Activated CD4-positive, alpha-beta T cell treated with anti-CD3 and anti-CD28 coated beads for 48 hours (primary cell): ENCODE measurements around the gene ZNF493.

Experiments
- DNase-seq: peaks from one replicate; pipeline ENCODE4 v3.0.0-alpha.2; 2020

Gene ZNF493

DNA sequence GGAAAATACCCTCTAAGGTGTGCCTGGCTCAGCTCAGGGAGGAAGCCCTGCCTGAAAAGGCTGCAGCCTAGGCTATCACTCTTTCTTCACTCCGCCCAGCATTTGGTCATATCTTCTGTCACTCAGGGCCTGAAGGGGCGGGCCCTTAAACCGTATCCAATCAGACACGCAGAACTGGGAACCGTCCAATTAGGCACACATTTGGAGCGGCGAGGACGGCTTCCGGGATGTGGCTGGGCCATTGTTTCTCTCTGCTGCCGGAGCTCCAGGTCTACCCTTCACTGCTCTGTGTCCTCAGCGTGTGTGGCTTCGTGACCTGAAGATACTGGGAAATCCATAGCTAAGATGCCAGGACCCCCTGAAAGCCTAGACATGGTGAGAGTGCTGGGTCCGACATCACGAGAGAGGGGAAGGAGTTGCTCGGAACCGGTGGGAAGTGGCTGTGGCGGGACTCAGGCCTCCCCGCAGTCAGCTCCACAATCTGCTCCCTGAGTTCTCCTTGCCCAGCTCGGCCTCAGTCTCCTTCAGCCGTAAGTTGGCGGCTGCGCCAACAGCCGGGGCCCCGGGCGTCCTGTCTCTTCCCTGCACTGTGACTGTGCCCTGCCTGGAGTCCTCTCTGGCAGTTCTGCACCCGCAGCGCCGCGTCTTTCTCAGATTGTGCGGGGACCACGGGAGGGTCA lies at the start of gene ZNF493:
Gene ZNF493, plus strand, starts transcription at position 241 of the 680 bp plus-strand sequence. Its CDS starts 105 bp downstream, at position 346.
- peak; percentile 93 for DNase-seq

DNA sequence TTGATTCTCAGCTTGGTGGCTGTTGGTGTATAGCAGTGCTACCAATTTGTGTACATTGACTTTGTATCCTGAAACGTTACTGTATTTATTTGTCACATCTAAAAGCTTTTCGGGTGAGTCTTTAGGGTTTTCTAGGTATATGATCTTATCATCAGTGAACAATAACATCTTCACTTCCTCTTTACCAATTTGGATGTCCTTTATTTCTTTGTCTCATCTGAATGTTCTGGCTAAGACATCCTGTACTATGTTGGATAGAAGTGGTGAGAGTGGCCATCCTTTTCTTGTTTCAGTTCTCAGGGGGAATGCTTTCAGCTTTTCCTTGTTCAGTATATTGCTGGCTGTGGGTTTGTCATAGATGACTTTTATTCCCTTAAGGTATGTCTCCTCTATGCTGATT lies 44.1 kb upstream of the ZNF493 start:
- DNase-seq, result no peak

DNA sequence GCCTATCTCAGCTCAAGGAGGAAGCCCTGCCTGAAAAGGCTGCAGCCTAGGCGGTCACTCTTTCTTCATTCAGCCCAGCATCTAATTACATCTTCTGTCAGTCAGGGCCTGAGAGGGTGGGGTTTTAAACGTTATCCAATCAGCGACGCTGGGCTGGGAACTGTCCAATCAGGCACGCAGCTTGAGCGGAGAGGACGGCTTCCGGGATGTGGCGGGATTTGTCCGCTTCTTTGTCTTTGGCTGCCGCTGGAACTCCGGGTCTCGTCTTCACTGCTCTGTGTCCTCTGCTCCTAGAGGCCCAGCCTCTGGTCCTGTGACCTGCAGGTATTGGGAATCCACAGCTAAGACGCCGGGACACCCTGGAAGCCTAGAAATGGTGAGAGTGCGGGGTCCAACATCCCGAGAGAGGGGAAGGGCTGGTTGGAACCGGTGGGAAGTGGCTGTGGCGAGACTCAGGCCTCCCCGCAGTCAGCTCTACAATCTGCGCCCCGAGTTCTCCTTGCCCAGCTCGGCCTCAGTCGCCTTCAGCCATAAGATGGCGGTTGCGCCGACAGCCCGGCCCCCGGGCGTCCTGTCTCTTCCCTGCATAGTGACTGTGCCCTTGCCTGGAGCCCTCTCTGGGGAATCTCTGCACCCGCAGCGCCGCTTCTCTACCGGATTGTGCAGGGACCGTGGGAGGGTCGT lies 38.0 kb upstream of the ZNF493 start, which contains the start of gene ZNF738:
Gene ZNF738, plus strand, starts transcription at position 233 of the 684 bp plus-strand sequence. Its CDS starts 141 bp downstream, at position 374.
- peak; percentile 90 for DNase-seq

DNA sequence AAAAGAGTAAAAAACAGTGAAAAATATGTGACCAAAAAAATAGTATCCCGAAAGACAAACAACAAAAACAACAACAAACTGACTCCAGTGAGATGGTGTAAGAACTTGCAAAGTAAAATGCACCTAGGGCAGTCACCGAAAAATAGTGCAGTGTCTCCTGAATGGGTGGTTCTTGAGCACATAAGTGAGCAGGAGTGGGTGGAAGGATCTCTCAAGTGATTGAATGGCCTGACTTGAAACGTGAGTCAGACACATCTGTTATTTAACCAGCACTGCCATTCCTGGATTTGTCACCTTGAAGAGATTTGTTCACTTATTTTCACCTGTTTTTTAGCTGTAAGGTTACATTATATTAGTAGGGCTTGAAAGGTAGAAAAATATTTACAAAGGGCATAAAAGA lies 34.6 kb upstream of the ZNF493 start:
- DNase-seq, result no peak

DNA sequence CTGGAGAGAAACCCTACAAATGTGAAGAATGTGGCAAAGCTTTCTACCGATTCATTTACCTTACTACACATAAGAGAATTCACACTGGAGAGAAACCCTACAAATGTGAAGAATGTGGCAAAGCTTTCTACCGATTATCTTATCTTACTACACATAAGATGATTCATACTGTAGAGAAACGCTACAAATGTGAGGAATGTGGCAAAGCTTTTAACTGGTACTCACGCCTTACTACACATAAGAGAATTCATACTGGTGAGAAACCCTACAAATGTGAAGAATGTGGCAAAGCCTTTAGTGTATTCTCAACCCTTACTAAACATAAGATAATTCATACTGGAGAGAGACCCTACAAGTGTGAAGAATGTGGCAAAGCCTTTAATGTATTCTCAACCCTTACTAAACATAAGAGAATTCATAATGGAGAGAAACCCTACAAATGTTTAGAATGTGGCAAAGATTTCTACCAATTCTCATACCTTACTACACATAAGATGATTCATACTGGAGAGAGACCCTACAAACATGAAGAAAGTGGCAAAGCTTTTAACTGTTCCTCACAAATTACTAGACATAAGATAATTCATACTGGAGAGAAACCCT lies 12.9 kb upstream of the ZNF493 start:
- DNase-seq, result no peak

DNA sequence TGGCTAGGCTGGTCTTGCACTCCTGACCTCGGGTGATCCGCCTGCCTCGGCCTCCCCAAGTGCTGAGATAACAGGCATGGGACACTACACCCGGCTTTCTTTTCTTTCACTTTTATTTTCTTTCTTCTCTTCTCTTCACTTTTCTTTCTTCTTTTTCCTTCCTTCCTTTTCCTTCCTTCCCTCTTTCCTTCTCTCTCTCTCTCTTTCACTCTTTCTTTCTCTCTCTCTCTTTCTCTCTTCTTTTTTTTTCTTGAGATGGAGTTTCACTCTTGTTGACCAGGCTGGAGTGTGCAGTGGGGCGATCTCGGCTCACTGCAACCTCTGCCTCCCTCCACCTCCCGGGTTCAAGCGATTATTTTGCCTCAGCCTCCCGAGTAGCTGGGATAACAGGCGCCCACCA lies 812 bp upstream of the ZNF493 start:
- DNase-seq, result no peak

DNA sequence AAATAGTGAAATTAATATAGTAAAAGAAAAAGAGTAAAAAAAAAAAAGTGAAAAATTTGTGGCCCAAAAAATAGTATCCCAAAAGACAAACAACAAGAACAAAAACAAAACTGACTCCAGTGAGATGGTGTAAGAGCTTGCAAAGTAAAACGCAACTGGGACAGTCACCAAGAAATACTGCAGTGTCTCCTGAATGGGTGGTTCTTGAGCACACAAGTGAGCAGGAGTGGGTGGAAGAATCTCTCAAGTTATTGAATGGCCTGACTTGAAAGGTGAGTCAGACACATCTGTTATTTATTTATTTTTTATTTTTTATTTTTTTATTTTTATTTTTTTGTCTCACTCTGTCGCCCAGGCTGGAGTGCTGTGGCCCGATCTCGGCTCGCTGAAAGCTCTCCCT lies 1.9 kb downstream of the ZNF493 start:
- DNase-seq, result no peak

DNA sequence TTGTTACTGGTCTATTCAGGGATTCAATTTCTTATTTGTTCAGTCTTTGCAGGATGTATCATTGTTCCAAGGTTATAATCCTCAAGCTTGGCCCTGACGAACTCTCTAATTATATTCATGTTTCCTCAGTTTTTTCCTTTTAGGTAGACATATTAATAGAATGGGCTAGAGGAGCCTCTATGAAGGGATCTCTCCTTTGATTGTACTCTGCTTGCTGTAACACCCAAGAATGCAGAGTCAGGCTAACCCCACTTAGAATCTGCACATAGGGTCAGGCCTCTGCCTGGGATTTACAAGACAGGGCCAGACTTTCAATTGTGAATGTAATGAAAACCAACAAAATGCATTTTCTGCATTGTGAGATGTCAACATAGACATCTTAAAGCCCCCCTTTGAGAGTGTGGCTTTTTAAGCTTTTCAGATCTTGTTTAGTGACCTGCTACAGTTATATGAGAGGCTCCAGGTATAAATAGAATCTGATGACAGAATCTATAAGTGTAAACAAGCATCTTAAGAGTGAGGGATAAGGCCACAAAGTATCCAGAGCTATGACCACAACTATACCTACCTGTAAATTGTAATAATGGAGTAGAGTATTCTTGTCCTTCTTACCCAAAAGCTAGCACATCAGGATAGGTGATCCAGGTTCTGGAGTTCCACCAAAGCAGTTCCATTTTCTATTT lies 5.5 kb downstream of the ZNF493 start:
- DNase-seq, result no peak

DNA sequence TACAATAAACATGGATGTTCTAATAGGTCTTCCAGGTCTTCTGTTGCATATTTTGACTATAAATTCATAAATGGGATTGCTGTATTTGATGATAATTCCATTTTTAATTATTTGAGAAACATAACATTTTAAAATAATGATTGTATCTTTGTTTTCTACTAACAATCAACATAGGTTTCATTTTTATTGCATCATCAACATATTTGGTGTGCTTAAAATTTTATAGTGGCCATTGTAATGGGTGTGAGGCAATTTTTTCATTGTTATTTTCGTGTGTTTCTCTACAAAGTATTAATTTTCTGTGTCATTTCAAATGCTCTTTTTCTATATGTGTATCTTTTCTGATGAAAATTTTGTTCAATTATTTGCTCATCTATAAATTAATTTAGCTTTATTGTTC lies 13.2 kb downstream of the ZNF493 start:
- DNase-seq, result no peak

DNA sequence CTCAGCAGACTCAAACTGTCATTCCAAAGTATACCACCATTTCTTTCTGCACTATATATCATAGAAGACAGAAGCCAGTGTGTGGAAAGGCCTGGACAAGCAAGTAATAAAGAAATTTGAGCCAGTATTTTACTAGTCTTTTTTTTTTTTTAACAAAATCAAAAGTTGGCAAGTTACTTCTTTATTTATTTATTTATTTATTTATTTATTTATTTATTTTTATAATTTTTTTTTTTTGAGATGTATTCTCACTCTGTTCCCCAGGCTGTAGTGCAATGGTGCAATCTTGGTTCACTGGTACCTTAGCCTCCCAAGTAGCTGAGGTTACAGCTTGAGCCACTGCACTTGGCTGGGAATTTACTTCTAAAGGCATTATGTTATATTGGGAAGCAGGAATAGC lies 25.3 kb downstream of the ZNF493 start:
- DNase-seq, result no peak

DNA sequence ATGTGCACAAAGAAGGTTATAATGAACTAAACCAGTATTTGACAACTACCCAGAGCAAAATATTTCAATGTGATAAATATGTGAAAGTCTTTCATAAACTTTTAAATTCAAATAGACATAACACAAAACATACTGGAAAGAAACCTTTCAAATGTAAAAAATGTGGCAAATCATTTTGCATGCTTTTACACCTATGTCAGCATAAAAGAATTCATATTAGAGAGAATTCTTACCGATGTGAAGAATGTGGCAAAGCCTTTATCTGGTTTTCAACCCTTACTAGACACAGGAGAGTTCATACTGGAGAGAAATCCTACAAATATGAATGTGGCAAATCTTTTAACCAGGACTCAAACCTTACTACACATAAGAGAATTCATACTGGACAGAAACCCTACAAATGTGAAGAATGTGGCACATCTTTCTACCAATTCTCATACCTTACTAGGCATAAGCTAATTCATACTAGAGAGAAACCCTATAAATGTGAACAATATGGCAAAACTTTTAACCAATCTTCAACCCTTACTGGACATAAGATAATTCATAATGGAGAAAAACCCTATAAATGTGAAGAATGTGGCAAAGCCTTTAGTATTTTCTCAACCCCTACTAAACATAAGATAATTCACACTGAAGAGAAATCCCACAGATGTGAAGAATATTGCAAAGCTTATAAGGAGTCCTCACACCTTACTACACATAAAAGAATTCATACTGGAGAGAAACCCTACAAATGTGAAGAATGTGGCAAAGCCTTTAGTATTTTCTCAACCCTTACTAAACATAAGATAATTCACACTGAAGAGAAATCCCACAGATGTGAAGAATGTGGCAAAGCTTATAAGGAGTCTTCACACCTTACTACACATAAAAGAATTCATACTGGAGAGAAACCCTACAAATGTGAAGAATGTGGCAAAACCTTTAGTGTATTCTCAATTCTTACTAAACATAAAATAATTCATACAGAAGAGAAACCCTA lies 26.4 kb downstream of the ZNF493 start:
- no peak for DNase-seq

DNA sequence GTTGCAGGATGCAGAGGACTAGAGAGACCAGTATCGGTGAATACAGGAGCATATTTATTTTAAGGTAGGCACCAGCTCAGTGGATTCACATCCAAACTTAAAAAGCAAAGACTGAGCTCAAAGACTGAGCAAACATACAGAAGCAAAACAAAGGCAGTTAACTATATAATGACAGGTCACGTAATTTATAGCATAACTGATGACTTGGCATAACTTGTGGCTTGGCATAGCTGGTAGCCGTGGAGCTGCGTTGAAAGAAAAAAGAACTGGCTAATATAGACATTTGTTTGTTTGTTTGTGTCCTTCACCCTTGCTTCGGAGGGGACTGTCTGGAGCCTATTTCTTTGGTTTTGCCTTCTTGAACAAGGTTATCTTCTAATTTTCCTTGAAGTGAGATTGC lies 33.7 kb downstream of the ZNF493 start:
- DNase-seq, result no peak

DNA sequence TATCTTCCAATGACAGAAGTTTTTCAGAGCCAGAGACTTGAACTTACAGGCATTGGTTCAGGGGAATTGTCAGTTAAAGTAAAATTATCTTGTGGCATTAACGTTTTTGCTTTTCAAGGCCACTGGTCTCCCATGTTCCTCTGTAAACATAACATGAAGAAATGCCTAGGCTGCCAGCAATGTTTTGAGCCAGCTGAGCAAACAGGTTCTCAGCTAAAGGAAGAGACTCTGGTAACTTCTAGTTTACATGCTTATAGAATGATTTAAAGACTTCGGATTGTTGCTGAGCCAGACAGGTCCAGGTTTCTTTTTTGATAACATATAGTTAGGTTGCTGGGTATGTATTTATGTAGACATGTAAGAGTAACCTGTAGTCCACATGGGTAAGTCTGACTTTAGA lies 35.7 kb downstream of the ZNF493 start:
- no peak for DNase-seq

DNA sequence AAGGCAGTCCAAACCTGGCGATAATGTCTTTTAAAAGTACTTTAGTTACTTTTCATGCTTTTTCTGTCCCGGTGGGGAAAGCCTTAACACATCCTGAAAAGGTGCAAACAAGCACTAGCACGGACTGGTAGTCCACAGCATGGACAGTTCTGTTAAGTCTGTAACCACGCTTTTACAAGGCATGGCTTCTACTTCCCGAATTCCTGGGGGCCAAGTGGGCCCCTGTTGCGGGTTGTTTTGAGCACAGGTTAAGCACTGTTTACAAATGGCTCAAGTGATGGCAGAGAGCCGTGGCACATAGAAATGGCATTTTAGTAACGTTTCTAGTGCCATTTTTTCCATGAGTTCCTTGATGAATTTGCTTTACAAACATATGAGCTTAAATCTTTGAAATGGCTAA lies 37.6 kb downstream of the ZNF493 start:
- DNase-seq, result no peak

DNA sequence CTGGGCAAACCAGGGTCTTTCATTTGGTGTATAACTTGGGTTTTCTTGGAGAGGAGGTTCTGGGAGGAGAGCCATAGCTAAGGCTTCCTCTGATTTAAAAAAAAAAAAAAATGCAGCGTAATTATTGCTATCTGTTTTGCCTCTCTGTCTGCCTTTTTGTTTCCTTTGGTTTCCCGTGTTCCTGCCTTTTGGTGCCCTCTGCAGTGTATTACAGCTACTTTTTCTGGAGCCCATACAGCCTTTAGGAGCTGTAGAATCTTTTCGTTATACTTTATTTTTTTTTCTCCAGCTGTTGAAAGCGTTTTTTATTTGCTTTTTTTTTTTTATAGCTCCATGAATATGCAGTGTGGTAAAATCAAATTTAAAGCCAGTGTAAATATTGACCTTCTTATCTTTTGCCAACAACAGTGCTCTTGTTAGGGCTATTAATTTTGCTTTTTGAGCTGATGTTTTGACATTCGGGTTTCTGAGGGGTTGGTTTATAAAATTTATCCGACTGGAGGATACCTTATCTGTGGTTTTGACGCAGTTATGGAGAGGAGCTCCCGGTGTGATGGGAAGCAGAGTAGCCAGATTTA lies 38.1 kb downstream of the ZNF493 start:
- DNase-seq, result no peak

DNA sequence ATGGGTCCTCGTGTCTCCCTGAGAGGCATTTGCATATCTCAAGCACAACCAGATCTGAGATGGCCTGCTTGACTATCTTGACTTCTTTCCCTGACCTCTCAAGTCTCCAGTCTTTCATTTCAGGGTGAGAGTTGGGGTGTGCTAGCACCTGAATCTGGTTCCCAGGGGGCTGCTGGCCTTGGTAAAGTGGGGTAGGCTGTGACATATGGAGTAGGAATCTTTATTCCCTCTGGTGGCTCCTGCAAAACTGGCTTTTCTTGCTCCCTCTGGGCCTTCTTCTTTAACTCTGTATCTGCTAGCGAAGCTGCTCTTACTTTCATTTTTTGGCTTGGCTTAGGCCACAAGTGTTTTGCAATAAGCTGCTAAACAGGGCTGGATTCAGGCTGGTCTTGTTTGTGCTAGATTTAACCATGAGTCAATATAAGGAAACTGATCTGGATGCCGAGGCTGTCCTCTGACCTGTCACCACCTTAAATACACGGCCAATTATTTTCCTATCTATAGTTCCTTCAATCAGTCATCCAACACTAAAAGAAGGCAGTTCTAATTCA lies 42.3 kb downstream of the ZNF493 start:
- DNase-seq, result no peak

DNA sequence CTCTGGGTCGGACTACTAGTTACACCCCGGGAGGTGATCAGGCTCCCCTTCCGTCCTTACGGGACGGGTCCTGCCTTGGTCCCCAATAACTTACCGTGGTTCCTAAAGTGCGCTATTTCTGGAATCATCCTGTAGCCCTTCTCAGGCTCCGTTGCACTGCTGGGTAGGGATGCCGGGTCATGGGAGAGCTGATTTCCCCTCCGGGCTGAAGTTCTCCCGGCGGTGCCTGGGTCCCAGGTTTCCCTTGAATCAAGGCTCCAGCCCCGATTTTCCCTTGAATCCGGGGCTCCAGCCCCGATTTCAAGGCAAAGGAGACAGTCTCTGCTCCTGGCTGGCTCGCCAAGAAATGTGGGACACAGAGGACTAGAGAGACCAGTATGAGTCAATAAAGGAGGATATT lies 43.4 kb downstream of the ZNF493 start:
- DNase-seq, result no peak

DNA sequence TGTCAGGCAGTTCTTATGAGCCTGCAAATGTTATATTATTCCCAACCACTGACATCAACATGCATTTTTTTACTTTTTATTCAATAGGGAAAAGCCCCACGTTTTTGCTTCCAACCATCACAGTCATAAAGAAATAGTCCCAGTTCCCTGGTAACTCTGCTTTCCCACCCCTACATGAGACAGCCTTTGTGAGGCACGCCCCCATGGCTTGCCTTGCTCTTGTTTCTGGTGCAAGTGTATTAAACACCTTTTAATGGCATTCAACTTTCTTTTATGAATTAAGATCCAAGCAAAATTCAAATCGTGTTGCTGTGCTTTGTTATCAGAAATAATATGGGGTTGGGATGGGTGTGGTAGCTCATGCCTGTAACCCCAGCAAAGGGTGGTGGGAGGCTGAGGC lies 54.3 kb downstream of the ZNF493 start:
- DNase-seq, result no peak

DNA sequence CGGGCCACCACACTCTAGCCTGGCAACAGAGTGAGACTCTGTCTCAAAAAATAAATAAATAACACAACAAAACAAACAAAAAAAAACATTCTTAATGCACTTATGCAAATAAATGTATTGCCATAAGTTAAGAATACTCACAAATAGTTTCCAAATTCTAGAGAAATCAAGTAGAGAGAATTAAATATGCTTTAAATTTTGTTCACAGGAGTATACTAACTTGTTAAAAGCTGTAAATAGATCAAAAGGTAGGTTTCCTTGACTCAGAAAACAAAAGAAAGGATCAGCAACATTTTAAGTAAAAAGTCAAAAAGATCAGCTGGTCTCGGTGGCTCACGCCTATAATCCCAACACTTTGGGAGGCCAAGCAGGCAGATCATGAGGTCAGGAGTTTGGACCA lies 58.0 kb downstream of the ZNF493 start:
- DNase-seq, result no peak

DNA sequence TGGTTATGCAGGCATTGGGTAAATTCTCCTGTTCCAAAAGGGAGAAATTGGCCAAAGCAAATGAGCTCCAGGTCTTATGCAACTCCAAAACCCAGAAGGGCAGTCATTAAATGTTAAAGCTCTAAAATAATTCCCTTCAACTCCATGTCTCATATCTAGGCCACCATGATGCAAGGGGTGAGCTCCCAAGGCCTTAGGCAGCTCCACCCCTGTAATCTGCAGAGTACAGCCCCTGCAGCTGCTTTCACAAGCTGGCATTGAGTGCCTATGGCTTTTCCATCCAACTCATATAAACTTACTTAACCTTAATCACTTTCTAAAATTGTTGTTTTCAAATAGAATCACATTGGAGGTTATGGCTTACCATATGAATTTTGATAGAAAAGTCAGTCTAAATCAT lies 63.8 kb downstream of the ZNF493 start:
- DNase-seq, result no peak

DNA sequence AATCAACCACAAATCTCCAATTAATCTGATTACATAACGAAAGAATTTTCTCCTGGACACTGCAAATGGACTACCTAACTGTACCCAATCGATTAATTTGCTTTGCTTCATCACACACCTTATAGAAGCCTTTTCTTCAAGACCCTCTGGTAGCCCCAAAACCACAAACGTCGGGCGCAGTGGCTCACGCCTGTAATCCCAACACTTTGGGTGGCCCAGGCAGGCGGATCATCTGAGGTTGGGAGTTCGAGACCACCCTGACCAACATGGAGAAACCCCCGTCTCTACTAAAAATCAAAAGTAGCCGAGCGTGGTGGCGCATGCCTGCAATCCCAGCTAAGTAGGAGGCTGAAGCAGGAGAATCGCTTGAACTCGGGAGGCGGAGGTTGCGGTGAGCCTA lies 65.6 kb downstream of the ZNF493 start:
- no peak for DNase-seq
